NK-92 (cell line): ENCODE measurements around the gene AUTS2.

Source experiments
- DNase-seq: peaks from one replicate; lab custom pipeline; 2025; ENCODE audit not compliant: unreplicated experiment; lab: John Stamatoyannopoulos, UW

Gene AUTS2

GRCh38 chr7:70657571-70657970 is 1059.3 kb downstream of the AUTS2 start:
- DNase-seq = no peak

- no peak for DNase-seq
Observed at GRCh38 chr7:70657989-70658632, 1059.8 kb downstream of the AUTS2 start.

GRCh38 chr7:70659263-70659662 is 1061.0 kb downstream of the AUTS2 start:
- DNase-seq = no peak

GRCh38 chr7:70660154-70660818 is 1062.0 kb downstream of the AUTS2 start:
- no peak for DNase-seq

GRCh38 chr7:70660819-70661191 is 1062.5 kb downstream of the AUTS2 start:
- DNase-seq = no peak

- no peak for DNase-seq
Observed at GRCh38 chr7:70663680-70664079, 1065.4 kb downstream of the AUTS2 start.

GRCh38 chr7:70665997-70666396 is 1067.7 kb downstream of the AUTS2 start:
- no peak for DNase-seq

- DNase-seq = no peak
Observed at GRCh38 chr7:70667406-70667805, 1069.1 kb downstream of the AUTS2 start.

- DNase-seq = no peak
Observed at GRCh38 chr7:70668606-70669358, 1070.5 kb downstream of the AUTS2 start.

- no peak for DNase-seq
Observed at GRCh38 chr7:70669854-70670253, 1071.6 kb downstream of the AUTS2 start.

GRCh38 chr7:70670288-70670687 is 1072.0 kb downstream of the AUTS2 start:
- no peak for DNase-seq

- no peak for DNase-seq
Observed at GRCh38 chr7:70673778-70674570, 1075.7 kb downstream of the AUTS2 start.

- DNase-seq = no peak
Observed at GRCh38 chr7:70674571-70675010, 1076.3 kb downstream of the AUTS2 start.

- DNase-seq = no peak
Observed at GRCh38 chr7:70676243-70676642, 1078.0 kb downstream of the AUTS2 start.

- DNase-seq = no peak
Observed at GRCh38 chr7:70678621-70679251, 1080.5 kb downstream of the AUTS2 start.

- no peak for DNase-seq
Observed at GRCh38 chr7:70679661-70680060, 1081.4 kb downstream of the AUTS2 start.

GRCh38 chr7:70680306-70680705 is 1082.0 kb downstream of the AUTS2 start:
- no peak for DNase-seq

GRCh38 chr7:70680743-70681468 is 1082.6 kb downstream of the AUTS2 start:
- no peak for DNase-seq

GRCh38 chr7:70681469-70682350 is 1083.4 kb downstream of the AUTS2 start:
- no peak for DNase-seq
